HFF-Myc (cell line): ENCODE data around the gene BTBD17.

ENCODE experiments used
- DNase-seq: peaks from one replicate; pipeline ENCODE4 v3.0.0-alpha.2; 2011; ENCODE audit warnings: low read depth; ENCODE audit errors: extremely low read depth
- H3K4me3 ChIP-seq: replicated peaks from 2 replicates; pipeline ENCODE4 v1.5.1; 2011; ENCODE audit warnings: low read depth, mild to moderate bottlenecking, control low read depth, low read length
- CTCF ChIP-seq: IDR thresholded peaks from 2 replicates; pipeline ENCODE4 v1.5.1; 2012; ENCODE audit warnings: mild to moderate bottlenecking, low read depth, low read length, control low read depth; ENCODE audit errors: missing control alignments

The BTBD17 gene

GRCh38 chr17:74374858-74375257 is 13.2 kb upstream of the BTBD17 start:
- no peak overlapping the region for H3K4me3 ChIP-seq
- TF ChIP-seq CTCF = no peak
- no peak for DNase-seq

- TF ChIP-seq CTCF = no peak
- no peak overlapping the region for H3K4me3 ChIP-seq
- no peak for DNase-seq
Observed at GRCh38 chr17:74373838-74374606, 12.4 kb upstream of the BTBD17 start.

DNA sequence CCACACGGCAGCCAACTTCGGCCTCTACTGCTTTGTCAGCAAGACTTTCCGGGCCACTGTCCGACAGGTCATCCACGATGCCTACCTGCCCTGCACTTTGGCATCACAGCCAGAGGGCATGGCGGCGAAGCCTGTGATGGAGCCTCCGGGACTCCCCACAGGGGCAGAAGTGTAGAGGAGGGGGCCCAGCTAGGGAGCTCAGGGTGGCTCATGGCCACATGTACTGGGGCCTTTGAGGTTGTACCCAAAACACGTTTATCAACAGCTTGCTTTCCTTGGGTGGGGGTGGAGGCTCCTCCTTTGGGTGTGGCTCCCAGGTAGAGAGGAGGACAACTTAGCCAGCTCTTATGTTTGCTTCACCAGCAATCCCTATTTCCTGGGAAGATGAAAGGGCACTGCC is 10.8 kb upstream of the BTBD17 start:
- H3K4me3 ChIP-seq = no peak overlapping the region
- no peak for TF ChIP-seq CTCF
- DNase-seq = no peak

DNA sequence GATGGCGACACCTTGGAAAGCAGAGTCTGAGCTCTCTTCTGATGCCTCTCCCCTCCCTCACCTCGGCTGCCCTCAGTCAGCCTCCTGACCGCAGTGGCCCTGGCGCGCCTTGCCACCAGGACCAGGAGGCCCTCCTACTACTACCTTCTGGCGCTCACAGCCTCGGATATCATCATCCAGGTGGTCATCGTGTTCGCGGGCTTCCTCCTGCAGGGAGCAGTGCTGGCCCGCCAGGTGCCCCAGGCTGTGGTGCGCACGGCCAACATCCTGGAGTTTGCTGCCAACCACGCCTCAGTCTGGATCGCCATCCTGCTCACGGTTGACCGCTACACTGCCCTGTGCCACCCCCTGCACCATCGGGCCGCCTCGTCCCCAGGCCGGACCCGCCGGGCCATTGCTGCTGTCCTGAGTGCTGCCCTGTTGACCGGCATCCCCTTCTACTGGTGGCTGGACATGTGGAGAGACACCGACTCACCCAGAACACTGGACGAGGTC is 10.0 kb upstream of the BTBD17 start:
- TF ChIP-seq CTCF = no peak
- no peak overlapping the region for H3K4me3 ChIP-seq
- DNase-seq = no peak

DNA sequence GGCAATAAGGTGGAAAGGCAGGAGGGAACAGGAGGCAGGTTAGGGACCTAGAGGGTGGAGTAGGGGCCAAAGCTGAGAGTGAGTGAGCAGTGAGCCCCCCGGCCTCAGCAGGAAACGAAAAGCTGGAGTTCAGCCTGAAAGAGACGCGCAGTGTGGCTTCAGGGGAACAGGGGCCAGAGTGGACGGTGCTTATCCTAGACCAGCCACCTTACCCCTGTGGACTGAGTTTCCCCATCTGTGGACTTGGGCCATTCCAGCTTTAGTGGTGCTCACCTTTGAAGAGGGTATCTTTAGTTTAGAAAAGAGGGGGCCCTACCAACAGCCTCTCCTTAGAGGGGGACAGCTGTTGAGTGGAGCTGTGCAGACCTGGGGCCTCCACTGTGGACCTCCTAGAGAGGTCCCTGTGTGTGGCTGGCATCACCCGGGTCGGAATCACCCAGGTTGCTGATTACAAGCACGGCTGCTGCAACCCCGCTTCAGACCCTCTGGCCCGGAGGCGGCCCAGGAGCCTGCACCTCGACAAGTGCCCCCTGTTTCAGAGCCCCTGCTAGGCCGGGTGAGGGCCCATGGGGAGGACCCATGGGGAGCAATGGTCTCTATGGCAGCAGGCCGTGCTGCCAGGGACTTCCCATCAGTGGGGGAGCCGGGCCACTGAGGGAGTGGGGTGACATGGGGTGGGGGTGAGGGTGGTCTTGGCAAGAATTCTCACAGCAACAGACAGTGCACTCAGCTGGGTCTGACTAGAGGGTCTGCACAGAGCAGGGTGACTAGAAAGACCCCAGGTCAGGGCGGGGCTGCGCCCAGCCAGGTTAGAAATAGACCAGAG is 8.2 kb upstream of the BTBD17 start:
- H3K4me3 ChIP-seq = no peak overlapping the region
- TF ChIP-seq CTCF = no peak
- DNase-seq = no peak

DNA sequence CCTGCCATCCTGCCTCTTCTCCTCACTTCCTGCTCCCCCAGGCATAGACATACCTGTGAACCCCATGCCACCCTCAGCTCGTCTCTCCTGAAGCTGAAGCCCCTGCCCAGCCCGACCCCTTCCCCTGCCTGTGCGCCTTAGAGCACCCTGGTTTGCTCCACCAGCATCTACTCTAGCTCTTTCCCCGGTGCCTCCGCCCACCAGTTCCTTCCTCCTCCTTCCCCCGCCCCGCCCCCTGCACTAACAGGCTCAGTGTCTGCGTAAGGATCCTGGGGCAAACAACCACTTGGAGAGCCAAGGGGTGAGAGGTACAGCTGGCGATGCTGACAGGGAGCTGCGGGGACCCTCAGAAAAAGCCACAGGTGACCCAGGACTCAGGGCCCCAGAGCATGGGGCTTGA is 7.6 kb upstream of the BTBD17 start:
- no peak for TF ChIP-seq CTCF
- no peak for DNase-seq
- no peak overlapping the region for H3K4me3 ChIP-seq
